WTC11 (cell line): ENCODE measurements around the gene DRAXIN. TPM values are rescaled to one million over a fixed set of nuclear protein-coding genes. Genes with fewer than 3 reads are reported as not detected.

ENCODE experiments used
- ATAC-seq: fragments of 200-7000 bp; cut with Tn5 transposase; 2 replicates; pipeline ENCODE4 v1.10.0; 2021; ENCODE audit warnings: mild to moderate bottlenecking, moderate library complexity
- CTCF ChIA-PET: fragments of 300-600 bp; sonication (Branson Sonifier 250); formaldehyde crosslinking; loops from one replicate; lab custom pipeline; 2021; ENCODE audit warnings: antibody characterized with exemption; lab: Charles Lee
- POLR2A ChIA-PET: fragments of 350-600 bp; sonication (Branson Sonifier 250); formaldehyde crosslinking; loops from one replicate; lab custom pipeline; 2021; ENCODE audit warnings: antibody characterized with exemption; lab: Charles Lee
- DNase-seq: peaks from one replicate; pipeline ENCODE4 v3.0.0; 2021; ENCODE audit warnings: low spot score
- H3K27ac Mint-ChIP-seq: 2 replicates; pipeline ENCODE4 v1.8.0; 2021; ENCODE audit warnings: mixed read lengths
- H3K27me3 Mint-ChIP-seq: 2 replicates; pipeline ENCODE4 v1.8.0; 2021; ENCODE audit warnings: low read depth, mild to moderate bottlenecking, moderate library complexity, mixed read lengths
- H3K36me3 Mint-ChIP-seq: 2 replicates; pipeline ENCODE4 v1.8.0; 2021; ENCODE audit warnings: mixed read lengths
- H3K4me1 Mint-ChIP-seq: 2 replicates; pipeline ENCODE4 v1.8.0; 2022; ENCODE audit warnings: mixed read lengths
- H3K4me3 Mint-ChIP-seq: 2 replicates; pipeline ENCODE4 v1.8.0; 2021; ENCODE audit warnings: mild to moderate bottlenecking, moderate library complexity, mixed read lengths
- H3K9me3 Mint-ChIP-seq: 2 replicates; pipeline ENCODE4 v1.8.0; 2021; ENCODE audit warnings: mixed read lengths
- AR ChIP-seq: fragments of 250-450 bp; sonication (Bioruptor Pico); IDR thresholded peaks from 2 replicates; pipeline ENCODE4 v1.9.0; 2021; ENCODE audit warnings: mild to moderate bottlenecking
- ATF2 ChIP-seq: sonication (generic); formaldehyde crosslinking; IDR thresholded peaks from 2 replicates; pipeline ENCODE4 v1.8.1; 2022; ENCODE audit warnings: low read depth, missing genetic modification reagents, borderline replicate concordance
- JAZF1 ChIP-seq: fragments of 250-450 bp; sonication (Bioruptor Pico); IDR thresholded peaks from 2 replicates; pipeline ENCODE4 v1.9.0; 2021; ENCODE audit warnings: moderate library complexity, mild to moderate bottlenecking, inconsistent platforms
- MXD4 ChIP-seq: fragments of 250-450 bp; sonication (Bioruptor Pico); IDR thresholded peaks from 2 replicates; pipeline ENCODE4 v1.8.0; 2021; ENCODE audit warnings: mild to moderate bottlenecking, moderate library complexity, borderline replicate concordance
- NFYB ChIP-seq: sonication (generic); formaldehyde crosslinking; conservative IDR thresholded peaks from 2 replicates; pipeline ENCODE4 v1.8.0; 2022; ENCODE audit warnings: low read depth, missing genetic modification reagents
- NR1H2 ChIP-seq: sonication (generic); formaldehyde crosslinking; IDR thresholded peaks from 2 replicates; pipeline ENCODE4 v1.9.0; 2021; ENCODE audit warnings: mild to moderate bottlenecking, moderate library complexity, missing genetic modification reagents
- PREB ChIP-seq: sonication (generic); formaldehyde crosslinking; IDR thresholded peaks from 2 replicates; pipeline ENCODE4 v1.8.1; 2022; ENCODE audit warnings: mild to moderate bottlenecking, missing genetic modification reagents, moderate library complexity, borderline replicate concordance
- SMAD3 ChIP-seq: sonication (generic); formaldehyde crosslinking; IDR thresholded peaks from 2 replicates; pipeline ENCODE4 v1.8.0; 2022; ENCODE audit warnings: missing genetic modification reagents, mild to moderate bottlenecking, borderline replicate concordance
- SOX15 ChIP-seq: fragments of 250-450 bp; sonication (Bioruptor Pico); IDR thresholded peaks from 2 replicates; pipeline ENCODE4 v1.9.0; 2021; ENCODE audit warnings: mild to moderate bottlenecking
- TP53 ChIP-seq: sonication (generic); formaldehyde crosslinking; IDR thresholded peaks from 2 replicates; pipeline ENCODE4 v1.8.1; 2023; ENCODE audit warnings: mild to moderate bottlenecking, missing genetic modification reagents
- ZBTB43 ChIP-seq: sonication (generic); formaldehyde crosslinking; IDR thresholded peaks from 2 replicates; pipeline ENCODE4 v1.8.1; 2023; ENCODE audit warnings: mild to moderate bottlenecking, missing genetic modification reagents
- ZNF219 ChIP-seq: sonication (generic); formaldehyde crosslinking; IDR thresholded peaks from 2 replicates; pipeline ENCODE4 v1.8.0; 2023; ENCODE audit warnings: missing genetic modification reagents, mild to moderate bottlenecking, borderline replicate concordance
- ZNF532 ChIP-seq: fragments of 250-450 bp; sonication (Bioruptor Pico); IDR thresholded peaks from 2 replicates; pipeline ENCODE4 v1.9.0; 2021; ENCODE audit warnings: mild to moderate bottlenecking, borderline replicate concordance
- ZSCAN18 ChIP-seq: fragments of 250-450 bp; sonication (Bioruptor Pico); IDR thresholded peaks from 2 replicates; pipeline ENCODE4 v2.1.2; 2022; ENCODE audit warnings: mild to moderate bottlenecking, moderate library complexity
- total RNA-seq: library from RNA; stranded (reverse); gene quantifications from 3 replicates; pipeline ENCODE4 v1.2.3, GENCODE V29; 2021

DRAXIN gene
- total RNA-seq, 1 experiment from 2014 or later = 12.0 TPM

GRCh38 chr1:11730429-11730891, 39.0 kb downstream of the DRAXIN start (continued):
- no peak for TF ChIP-seq PREB (CRISPR knock-in tag)
- TF ChIP-seq AR = no peak

GRCh38 chr1:11731691-11732283, 40.3 kb downstream of the DRAXIN start:
- peak; percentile 67 for DNase-seq
- Mint-ChIP-seq H3K4me1 (peaks cover 38% of the 10 kb centered on the region), H3K4me3 (peak overlapping the region; percentile 41)
- CTCF ChIA-PET = interaction anchor here (1.0 to 1.6 kb wide), 4 partner anchors 12 to 41 kb away, joined by 5 to 7 read pairs (median 5); no protein-coding TSS in a partner anchor
- ATAC-seq = peak; percentile 40
- no peak for TF ChIP-seq SMAD3 (CRISPR knock-in tag)
- TF ChIP-seq MXD4 (CRISPR knock-in tag) = no peak
- no peak for TF ChIP-seq TP53 (CRISPR knock-in tag)
- TF ChIP-seq, all 79 proteins: peak for 0
- Mint-ChIP-seq H3K27ac (peak overlapping the region; percentile 55), H3K9me3 (no peaks in the 10 kb centered on the region), H3K36me3 (no peaks in the 10 kb centered on the region), H3K27me3 (no peaks in the 10 kb centered on the region; the same call in 1 of the 2 replicates)
- POLR2A ChIA-PET = interaction anchor here (0.6 kb wide), 1 partner anchor 700 kb away, joined by 3 read pairs; no protein-coding TSS in a partner anchor

GRCh38 chr1:11733306-11733705, 41.8 kb downstream of the DRAXIN start:
- Mint-ChIP-seq H3K4me3 (no peak overlapping the region), H3K27ac (no peak overlapping the region), H3K27me3 (no peaks in the 10 kb centered on the region; the same call in 1 of the 2 replicates), H3K9me3 (no peaks in the 10 kb centered on the region), H3K4me1 (peaks cover 53% of the 10 kb centered on the region), H3K36me3 (no peaks in the 10 kb centered on the region)
- ChIA-PET POLR2A (no interaction called here), CTCF (no interaction called here)
- ATAC-seq (no peak), DNase-seq (no peak)
- TF ChIP-seq ZNF532 (CRISPR knock-in tag) (no peak), AR (no peak), ZBTB43 (CRISPR knock-in tag) (no peak), ZNF219 (CRISPR knock-in tag) (no peak), ZSCAN18 (CRISPR knock-in tag) (no peak), NR1H2 (CRISPR knock-in tag) (no peak), ATF2 (no peak), JAZF1 (no peak), NFYB (CRISPR knock-in tag) (no peak), SOX15 (CRISPR knock-in tag) (no peak)
